OCI-LY3 (cell line): ENCODE data around the gene VPS36.
"Not testable (repeated sequence)": the region's sequence is repeated elsewhere in the genome, so short reads cannot be mapped to it uniquely, and the experiment has no call there.

Experiments used
- H2AFZ ChIP-seq: fragments of 200-600, 300-600 bp; shearing (Covaris generic); 2 replicates; pipeline ENCODE4 v1.6.0; 2014; ENCODE audit warnings: antibody characterized with exemption, low read depth, low read length
- H3K27ac ChIP-seq: fragments of 200-600, 300-600 bp; sonication (generic); 2 replicates; pipeline ENCODE4 v1.5.1; 2014; ENCODE audit warnings: mild to moderate bottlenecking, low read length, moderate library complexity, mixed read lengths
- H3K27me3 ChIP-seq: fragments of 200-600, 300-600 bp; sonication (generic); 2 replicates; pipeline ENCODE4 v1.6.1; 2014; ENCODE audit warnings: low read depth, low read length, mixed read lengths
- H3K36me3 ChIP-seq: fragments of 200-600, 300-600 bp; sonication (generic); replicated peaks from 2 replicates; pipeline ENCODE3; 2014; ENCODE audit warnings: low read depth, low read length, mixed read lengths
- H3K4me1 ChIP-seq: fragments of 300-600, 200-600 bp; sonication (generic); 2 replicates; pipeline ENCODE4 v1.6.1; 2014; ENCODE audit warnings: low read length, mixed read lengths
- H3K4me2 ChIP-seq: fragments of 200-600, 300-600 bp; sonication (generic); 2 replicates; pipeline ENCODE4 v1.6.1; 2014; ENCODE audit warnings: low read length, mixed read lengths
- H3K4me3 ChIP-seq: fragments of 300-600, 200-600 bp; sonication (generic); 2 replicates; pipeline ENCODE4 v1.5.1; 2014; ENCODE audit warnings: antibody characterized with exemption, mild to moderate bottlenecking, low read length, moderate library complexity
- H3K79me2 ChIP-seq: fragments of 300-600, 200-600 bp; shearing (Covaris generic); 2 replicates; pipeline ENCODE4 v1.6.1; 2014; ENCODE audit warnings: mild to moderate bottlenecking, low read length, mixed read lengths
- H3K9ac ChIP-seq: fragments of 300-600, 200-600 bp; shearing (Covaris generic); 2 replicates; pipeline ENCODE4 v1.6.0; 2014; ENCODE audit warnings: mild to moderate bottlenecking, low read length, moderate library complexity
- H3K9me3 ChIP-seq: fragments of 200-600, 300-600 bp; shearing (Covaris generic); 2 replicates; pipeline ENCODE4 v1.6.1; 2014; ENCODE audit warnings: low read length, mixed read lengths; ENCODE audit not compliant: insufficient read depth
- H4K20me1 ChIP-seq: fragments of 200-600, 300-600 bp; sonication (generic); 2 replicates; pipeline ENCODE4 v1.6.1; 2016; ENCODE audit warnings: low read length, mixed read lengths; ENCODE audit not compliant: insufficient read depth
- CTCF ChIP-seq: fragments of 200-600, 300-600 bp; sonication (generic); IDR thresholded peaks from 2 replicates; pipeline ENCODE4 v1.5.1; 2014; ENCODE audit warnings: antibody characterized with exemption, low read length, low read depth
- EZH2phosphoT487 ChIP-seq: fragments of 200-600 bp; shearing (Covaris generic); IDR thresholded peaks from 2 replicates; pipeline ENCODE4 v1.6.1; 2018; ENCODE audit warnings: antibody characterized with exemption, mixed run types, low read depth

VPS36 gene

GRCh38 chr13:52374389-52374788, 76.0 kb downstream of the VPS36 start:
- Histone ChIP-seq H3K79me2 (no peaks in the 10 kb centered on the region), H4K20me1 (no peaks in the 10 kb centered on the region), H3K9ac (no peak overlapping the region), H3K36me3 (no peaks in the 10 kb centered on the region), H3K27ac (no peak overlapping the region), H3K4me3 (no peak overlapping the region), H3K27me3 (no peaks in the 10 kb centered on the region), H3K9me3 (no peaks in the 10 kb centered on the region), H3K4me2 (no peak overlapping the region), H3K4me1 (no peaks in the 10 kb centered on the region), H2AFZ (no peak overlapping the region)
- TF ChIP-seq EZH2phosphoT487, result no peak
- TF ChIP-seq CTCF, result no peak

DNA sequence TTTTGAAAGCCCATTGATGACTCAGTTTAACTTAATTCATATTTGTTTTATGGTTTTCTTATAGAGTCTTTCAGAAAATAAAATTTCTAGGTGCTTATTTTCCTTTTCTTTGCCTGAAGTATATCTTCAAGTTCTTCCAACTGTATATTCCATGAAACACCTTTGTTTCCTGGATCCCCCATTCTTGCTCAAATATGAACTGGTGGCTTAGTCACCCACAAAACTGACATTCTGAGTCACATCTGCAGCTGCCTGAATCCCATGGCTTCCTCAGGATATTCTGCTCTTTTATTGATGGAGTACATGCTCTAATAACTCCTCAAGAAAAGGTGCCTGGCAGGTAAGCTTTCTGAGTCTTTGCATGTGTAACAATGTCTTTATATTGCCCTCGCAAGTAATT, 77.2 kb downstream of the VPS36 start:
- not testable (repeated sequence) for H3K4me2 ChIP-seq, H3K36me3 ChIP-seq, H3K27me3 ChIP-seq, H3K27ac ChIP-seq, H3K9me3 ChIP-seq, H3K4me1 ChIP-seq, H3K4me3 ChIP-seq, H3K79me2 ChIP-seq, H3K9ac ChIP-seq, H2AFZ ChIP-seq, H4K20me1 ChIP-seq

DNA sequence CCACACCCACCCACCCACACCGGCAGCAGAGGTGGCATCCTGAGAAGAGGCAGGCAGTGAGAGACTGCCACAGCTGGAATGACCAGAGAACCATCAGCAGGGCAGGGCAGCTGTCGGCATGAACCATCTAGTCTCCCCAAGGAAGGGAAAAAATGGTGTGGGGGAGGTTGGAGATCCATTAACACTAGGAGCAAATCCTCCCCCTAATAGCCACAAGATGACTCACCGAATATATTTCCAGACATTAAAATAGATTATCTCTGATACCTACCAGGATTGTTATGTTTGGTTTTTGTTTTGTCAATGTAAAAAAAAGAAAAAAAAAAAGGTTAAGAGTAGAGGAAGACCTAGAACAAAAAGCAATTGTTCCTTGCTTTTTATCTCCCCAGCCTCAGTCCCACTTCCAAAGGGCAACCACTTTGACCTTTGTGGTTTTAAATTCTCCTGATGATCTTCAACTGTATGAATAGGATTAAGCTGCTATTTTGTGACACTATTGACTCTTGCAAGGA, 78.6 kb downstream of the VPS36 start:
- H3K79me2 ChIP-seq, result no peaks in the 10 kb centered on the region
- TF ChIP-seq CTCF (no peak), EZH2phosphoT487 (no peak)
- no peak overlapping the region for H3K4me3 ChIP-seq
- no peaks in the 10 kb centered on the region for H4K20me1 ChIP-seq
- H3K27me3 ChIP-seq, result no peaks in the 10 kb centered on the region
- H3K27ac ChIP-seq, result no peak overlapping the region
- H3K9me3 ChIP-seq, result no peaks in the 10 kb centered on the region
- no peaks in the 10 kb centered on the region for H3K4me1 ChIP-seq
- H3K4me2 ChIP-seq, result no peak overlapping the region
- H3K9ac ChIP-seq, result no peak overlapping the region
- no peak overlapping the region for H2AFZ ChIP-seq
- H3K36me3 ChIP-seq, result no peaks in the 10 kb centered on the region

- no peaks in the 10 kb centered on the region for H3K9me3 ChIP-seq
- H3K27ac ChIP-seq, result no peak overlapping the region
- H3K9ac ChIP-seq, result no peak overlapping the region
- no peaks in the 10 kb centered on the region for H3K36me3 ChIP-seq
- no peak overlapping the region for H3K4me3 ChIP-seq
- H3K27me3 ChIP-seq, result no peaks in the 10 kb centered on the region
- no peak overlapping the region for H3K4me2 ChIP-seq
- no peak overlapping the region for H2AFZ ChIP-seq
- no peaks in the 10 kb centered on the region for H4K20me1 ChIP-seq
- no peaks in the 10 kb centered on the region for H3K79me2 ChIP-seq
- H3K4me1 ChIP-seq, result no peaks in the 10 kb centered on the region
- no peak for TF ChIP-seq EZH2phosphoT487
- no peak for TF ChIP-seq CTCF
Observed at GRCh38 chr13:52366291-52366690, 84.1 kb downstream of the VPS36 start.
